Activated CD4-positive, alpha-beta T cell treated with anti-CD3 and anti-CD28 coated beads for 36 hours (primary cell): ENCODE measurements around the gene ANKS3. TPM values are rescaled to one million over a fixed set of nuclear protein-coding genes. Genes with fewer than 3 reads are reported as not detected.
A peak's percentile ranks its signal among the peaks of the same experiment; 100 is the strongest.

Experiments
- ATAC-seq: fragments of 200-7000 bp; cut with Tn5 transposase; one replicate; pipeline ENCODE4 v1.10.0; 2021; ENCODE audit warnings: mild to moderate bottlenecking, moderate library complexity
- CTCF ChIA-PET: fragments of 350-600 bp; sonication (Branson Sonifier 250); formaldehyde crosslinking; loops from one replicate; lab custom pipeline; 2021; ENCODE audit warnings: antibody characterized with exemption; lab: Charles Lee
- POLR2A ChIA-PET: fragments of 350-600 bp; sonication (Branson Sonifier 250); formaldehyde crosslinking; loops from one replicate; lab custom pipeline; 2021; ENCODE audit warnings: antibody characterized with exemption, inconsistent platforms; lab: Charles Lee
- DNase-seq: peaks from one replicate; pipeline ENCODE4 v3.0.0-alpha.2; 2020
- H3K27ac Mint-ChIP-seq: one replicate; pipeline ENCODE4 v1.8.0; 2021; ENCODE audit warnings: mixed read lengths
- H3K27me3 Mint-ChIP-seq: one replicate; pipeline ENCODE4 v1.8.0; 2021; ENCODE audit warnings: mixed read lengths
- H3K36me3 Mint-ChIP-seq: one replicate; pipeline ENCODE4 v1.8.0; 2021; ENCODE audit warnings: low read depth, mixed read lengths
- H3K4me1 Mint-ChIP-seq: one replicate; pipeline ENCODE4 v1.8.0; 2021; ENCODE audit warnings: mixed read lengths
- H3K4me3 Mint-ChIP-seq: one replicate; pipeline ENCODE4 v1.8.0; 2021; ENCODE audit warnings: mild to moderate bottlenecking, moderate library complexity, mixed read lengths
- H3K9me3 Mint-ChIP-seq: one replicate; pipeline ENCODE4 v1.8.0; 2021; ENCODE audit warnings: low read depth, mixed read lengths
- intact Hi-C, 2 experiments: fragments of 100-400 bp; cut with DNase I in 1 of 2; cut with micrococcal nuclease in 1 of 2; formaldehyde crosslinking; loops; one replicate each; pipeline versions ENCODE4 v1.14.2 to v1.15.1; 2022 to 2024; cut with DNase I, micrococcal nuclease
- total RNA-seq, 2 experiments: library from RNA; stranded (reverse); gene quantifications; one replicate each; pipeline ENCODE4 v1.2.3, GENCODE V29; 2021

The ANKS3 gene
- total RNA-seq, 2 experiments from 2014 or later: 12.1 to 14.1 TPM

DNA sequence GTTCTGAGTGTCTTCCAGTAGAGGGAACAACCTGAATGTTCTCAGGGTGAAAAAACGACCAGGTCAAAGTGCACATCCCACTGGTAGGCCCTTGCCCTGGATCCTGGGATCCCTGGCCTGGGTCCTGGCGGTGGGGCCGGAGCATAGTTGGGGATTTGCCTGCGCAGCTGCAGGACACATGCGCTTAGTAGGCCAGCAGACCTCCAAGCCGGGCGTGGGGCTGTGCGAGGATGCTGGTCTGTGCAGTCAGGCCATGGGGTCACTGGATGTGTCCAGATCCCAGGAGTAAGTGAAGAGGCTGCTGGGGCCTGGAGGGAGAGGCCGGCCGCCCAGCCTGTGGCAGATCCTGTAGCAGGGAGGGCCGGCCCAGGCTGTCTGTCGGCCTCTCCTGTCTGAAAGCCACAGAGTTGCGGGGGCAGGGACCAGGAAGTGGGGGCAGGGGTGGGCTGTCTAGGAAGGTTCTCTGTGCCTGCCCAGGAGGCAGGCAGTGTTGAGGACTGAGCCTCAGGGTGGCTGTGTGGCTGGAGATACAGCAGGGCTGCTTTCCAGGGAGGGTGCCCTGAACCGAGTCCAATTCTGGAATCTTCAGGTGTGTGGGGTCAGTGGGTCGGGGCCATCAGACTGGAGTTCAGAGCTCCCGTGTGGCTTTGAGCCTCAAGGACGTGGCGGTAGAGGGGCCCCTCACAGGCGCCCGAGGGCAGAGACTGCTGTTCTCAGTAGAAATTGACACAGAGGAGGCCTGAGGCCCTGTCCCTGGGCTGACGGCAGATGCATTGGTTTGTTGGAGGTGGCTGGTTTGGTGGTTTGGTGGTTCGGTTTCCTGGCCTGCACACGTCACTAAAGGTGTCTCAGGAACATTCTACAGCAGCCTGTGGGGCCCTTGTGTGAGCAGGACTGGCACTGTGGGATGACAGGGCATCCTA lies 57.9 kb downstream of the ANKS3 start:
- ChIA-PET CTCF (interaction anchor here (1.5 kb wide), 1 partner anchor 17 kb away, joined by 6 read pairs; the partner anchor contains the start of gene NUDT16L1), POLR2A (interaction anchor here (0.6 kb wide), 1 partner anchor 31 kb away, joined by 6 read pairs; no protein-coding TSS in a partner anchor)
- Mint-ChIP-seq H3K4me3 (peak overlapping the region; percentile 69), H3K27ac (peak overlapping the region; percentile 99), H3K27me3 (no peaks in the 10 kb centered on the region), H3K9me3 (no peaks in the 10 kb centered on the region), H3K4me1 (peaks cover 23% of the 10 kb centered on the region), H3K36me3 (peaks cover 15% of the 10 kb centered on the region)
- ATAC-seq: peak; percentile 90
- peak; percentile 88 for DNase-seq
- intact Hi-C loops: loop anchor here (1.0 to 5.0 kb wide), 4 partner anchors 17 to 60 kb away; partner anchors contain the start of genes MGRN1 (in 1 of the 2) and NUDT16L1 (in 1 of the 2)

GRCh38 chr16:4674926-4675530 lies 59.0 kb downstream of the ANKS3 start:
- H3K27me3 Mint-ChIP-seq: no peaks in the 10 kb centered on the region
- no peaks in the 10 kb centered on the region for H3K9me3 Mint-ChIP-seq
- ChIA-PET POLR2A (no interaction called here), CTCF (no interaction called here)
- DNase-seq (no peak), ATAC-seq (no peak)
- H3K36me3 Mint-ChIP-seq: peaks cover 15% of the 10 kb centered on the region
- H3K4me3 Mint-ChIP-seq: no peak overlapping the region
- peak overlapping the region; percentile 99 for H3K27ac Mint-ChIP-seq
- H3K4me1 Mint-ChIP-seq: peaks cover 23% of the 10 kb centered on the region
- intact Hi-C loops: loop anchor here in 1 of 2 experiments (5.0 kb wide), 1 partner anchor 48 kb away; no protein-coding TSS in a partner anchor

DNA sequence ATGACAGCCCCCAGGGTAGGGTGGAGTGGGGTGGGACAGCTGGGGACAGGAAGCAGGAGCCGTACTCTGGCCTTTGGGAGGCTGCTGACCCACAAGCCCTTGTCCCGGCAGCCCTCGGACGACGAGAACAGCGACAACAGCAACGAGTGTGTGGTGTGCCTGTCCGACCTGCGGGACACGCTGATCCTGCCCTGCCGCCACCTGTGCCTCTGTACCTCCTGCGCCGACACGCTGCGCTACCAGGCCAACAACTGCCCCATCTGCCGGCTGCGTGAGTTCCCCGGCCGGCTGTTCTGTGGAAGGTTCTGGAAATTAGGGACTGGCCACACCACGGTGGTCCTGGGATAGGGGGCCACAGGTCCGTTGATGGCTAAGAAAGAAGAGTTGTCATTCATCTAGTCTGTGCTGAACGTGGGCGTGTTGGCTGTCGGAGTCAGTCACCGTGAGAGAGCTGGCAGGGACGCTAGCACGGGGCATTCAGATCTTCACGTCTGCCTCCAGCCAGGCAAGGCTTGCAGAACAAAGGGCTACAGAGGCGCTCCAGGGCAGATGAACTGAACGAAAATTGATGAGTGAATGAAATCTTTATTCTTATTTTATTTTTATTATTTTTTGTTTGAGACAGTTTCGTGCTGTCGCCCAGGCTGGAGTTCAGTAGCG lies 60.6 kb downstream of the ANKS3 start:
- H3K36me3 Mint-ChIP-seq: peaks cover 13% of the 10 kb centered on the region
- ChIA-PET CTCF (interaction anchor here (0.7 kb wide), 1 partner anchor 11 kb away, joined by 3 read pairs; no protein-coding TSS in a partner anchor), POLR2A (no interaction called here)
- ATAC-seq (no peak), DNase-seq (no peak)
- H3K9me3 Mint-ChIP-seq: no peaks in the 10 kb centered on the region
- H3K27me3 Mint-ChIP-seq: no peaks in the 10 kb centered on the region
- peaks cover 23% of the 10 kb centered on the region for H3K4me1 Mint-ChIP-seq
- intact Hi-C loops: no loop called here
- no peak overlapping the region for H3K4me3 Mint-ChIP-seq
- no peak overlapping the region for H3K27ac Mint-ChIP-seq

DNA sequence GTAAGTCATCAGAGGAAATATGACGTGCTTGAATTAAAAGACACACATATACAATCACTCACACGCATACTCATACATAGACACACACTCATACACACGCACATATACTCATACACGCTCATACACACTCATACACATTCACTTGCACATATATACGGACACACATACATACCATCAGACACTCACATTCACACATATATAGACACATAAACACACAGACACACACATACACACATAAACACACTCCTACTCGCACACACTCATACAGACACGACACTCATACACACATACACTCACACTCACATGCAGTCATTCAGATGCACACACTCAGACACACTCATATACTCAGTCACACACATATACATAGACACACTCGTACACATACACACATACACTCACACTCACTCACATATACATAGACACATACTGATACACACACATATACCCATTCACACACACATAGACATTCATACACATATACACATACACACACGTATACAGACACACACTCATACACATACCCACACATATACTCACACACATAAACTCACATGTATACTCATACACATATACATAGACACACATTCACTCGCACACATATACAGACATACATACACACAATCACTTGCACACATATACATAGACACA lies 65.6 kb downstream of the ANKS3 start:
- no peak overlapping the region for H3K4me3 Mint-ChIP-seq
- peaks cover 27% of the 10 kb centered on the region for H3K36me3 Mint-ChIP-seq
- no peak overlapping the region for H3K27ac Mint-ChIP-seq
- intact Hi-C loops: no loop called here
- H3K9me3 Mint-ChIP-seq: no peaks in the 10 kb centered on the region
- DNase-seq: no peak
- peaks cover 25% of the 10 kb centered on the region for H3K4me1 Mint-ChIP-seq
- ATAC-seq: no peak
- ChIA-PET POLR2A (no interaction called here), CTCF (no interaction called here)
- no peaks in the 10 kb centered on the region for H3K27me3 Mint-ChIP-seq

DNA sequence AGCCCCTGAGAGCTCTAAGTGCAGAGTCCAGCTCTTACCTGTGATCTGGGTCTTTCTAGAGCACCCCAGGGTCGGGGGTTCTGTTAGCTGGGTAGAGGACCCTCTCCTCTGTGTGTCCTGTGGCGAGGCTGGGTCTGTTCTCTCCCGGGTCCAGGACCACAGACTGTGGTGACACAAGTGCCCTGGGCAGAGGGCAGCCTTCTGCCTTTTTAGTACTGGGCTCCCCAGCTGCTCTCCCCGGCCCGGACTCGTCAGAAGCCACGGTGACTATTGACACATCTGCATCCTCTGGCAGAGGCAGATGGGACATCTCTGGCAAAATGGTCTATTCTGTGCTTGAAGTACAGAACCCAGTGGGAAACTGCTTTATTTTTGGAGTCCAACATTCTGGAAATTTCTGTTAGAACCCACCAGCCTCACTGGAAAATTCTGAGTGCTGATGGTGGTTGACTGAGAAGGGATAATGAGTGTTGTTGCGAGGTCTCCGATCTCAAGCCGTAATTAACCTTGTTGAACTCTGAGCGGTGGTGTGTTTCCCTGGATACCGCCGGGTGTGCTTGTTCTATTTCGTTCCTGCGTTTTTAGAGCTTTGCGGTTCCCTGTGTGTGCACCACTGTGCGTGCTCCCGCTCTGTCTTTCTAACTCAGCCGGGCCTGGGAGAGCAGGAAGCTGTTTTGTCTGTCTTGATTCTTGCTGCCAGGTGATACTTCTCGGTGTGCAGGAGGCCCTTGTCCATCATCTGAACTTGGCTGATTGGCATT lies 66.7 kb downstream of the ANKS3 start:
- intact Hi-C loops: no loop called here
- peaks cover 29% of the 10 kb centered on the region for H3K36me3 Mint-ChIP-seq
- H3K4me1 Mint-ChIP-seq: peaks cover 34% of the 10 kb centered on the region
- no peak overlapping the region for H3K4me3 Mint-ChIP-seq
- H3K27ac Mint-ChIP-seq: no peak overlapping the region
- no peaks in the 10 kb centered on the region for H3K27me3 Mint-ChIP-seq
- ATAC-seq: no peak
- DNase-seq: no peak
- ChIA-PET POLR2A (no interaction called here), CTCF (no interaction called here)
- no peaks in the 10 kb centered on the region for H3K9me3 Mint-ChIP-seq

GRCh38 chr16:4666537-4667202 lies 67.4 kb downstream of the ANKS3 start:
- ATAC-seq: no peak
- ChIA-PET POLR2A (no interaction called here), CTCF (no interaction called here)
- intact Hi-C loops: no loop called here
- Mint-ChIP-seq H3K27me3 (no peaks in the 10 kb centered on the region), H3K9me3 (no peaks in the 10 kb centered on the region), H3K36me3 (peaks cover 27% of the 10 kb centered on the region), H3K27ac (no peak overlapping the region), H3K4me3 (no peak overlapping the region), H3K4me1 (peaks cover 41% of the 10 kb centered on the region)
- DNase-seq: no peak

DNA sequence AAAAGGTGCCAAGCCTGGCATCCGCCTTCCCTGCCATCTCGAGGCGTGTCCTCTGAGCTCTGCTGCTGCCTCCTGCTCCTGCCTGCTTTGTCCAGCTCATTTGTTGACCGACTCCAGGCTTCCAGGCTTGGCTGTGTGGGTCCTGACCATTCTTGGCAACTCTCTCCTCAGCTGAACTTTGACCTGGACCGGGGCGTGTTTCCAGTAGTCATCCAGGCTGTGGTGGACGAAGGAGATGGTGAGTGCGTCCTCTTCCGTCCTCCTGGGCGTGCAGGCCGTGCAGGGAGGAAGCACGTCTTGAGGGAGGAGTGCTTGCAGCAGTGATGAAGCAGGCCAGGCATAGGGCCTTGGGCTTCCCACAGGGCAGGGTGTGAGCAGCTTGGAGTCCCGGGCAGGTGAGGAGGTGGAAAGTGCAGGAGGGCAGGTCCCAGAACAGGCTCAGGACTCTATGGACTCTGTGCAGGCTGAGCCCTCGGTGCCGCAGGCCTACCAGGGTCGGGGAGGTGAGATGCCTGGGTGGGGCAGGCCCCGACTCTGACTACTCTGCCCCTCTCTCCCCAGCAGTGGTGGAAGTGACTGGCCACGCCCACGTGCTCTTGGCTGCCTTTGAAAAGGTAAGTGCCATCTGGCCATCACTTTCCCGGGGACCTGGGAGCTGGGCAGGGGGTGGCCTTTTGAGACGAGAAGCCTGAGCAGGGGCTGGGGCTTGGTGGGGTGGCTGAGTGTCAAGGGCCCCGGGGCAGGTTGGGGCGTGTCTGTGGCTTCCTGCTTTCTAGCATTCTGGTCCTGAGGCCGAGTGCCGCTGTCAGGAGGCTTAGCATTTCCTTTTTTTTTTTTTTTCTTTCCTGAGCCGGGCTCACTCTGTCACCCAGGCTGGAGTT lies 69.3 kb downstream of the ANKS3 start:
- POLR2A ChIA-PET: interaction anchor here (0.6 kb wide), 1 partner anchor 17 kb away, joined by 3 read pairs; no protein-coding TSS in a partner anchor
- CTCF ChIA-PET: interaction anchor here (0.6 to 1.0 kb wide), 3 partner anchors 31 to 147 kb away, joined by 3 to 4 read pairs (median 4); partner anchors contain the start of gene MGRN1
- Mint-ChIP-seq H3K27me3 (no peaks in the 10 kb centered on the region), H3K36me3 (peaks cover 27% of the 10 kb centered on the region), H3K4me3 (peak overlapping the region; percentile 60), H3K4me1 (peaks cover 59% of the 10 kb centered on the region), H3K27ac (peak overlapping the region; percentile 92), H3K9me3 (no peaks in the 10 kb centered on the region)
- peak; percentile 80 for DNase-seq
- intact Hi-C loops: loop anchor here (1.0 to 5.0 kb wide), 2 partner anchors 29 to 37 kb away; partner anchors contain the start of gene NUDT16L1 (in 1 of the 2)
- ATAC-seq: peak; percentile 53

DNA sequence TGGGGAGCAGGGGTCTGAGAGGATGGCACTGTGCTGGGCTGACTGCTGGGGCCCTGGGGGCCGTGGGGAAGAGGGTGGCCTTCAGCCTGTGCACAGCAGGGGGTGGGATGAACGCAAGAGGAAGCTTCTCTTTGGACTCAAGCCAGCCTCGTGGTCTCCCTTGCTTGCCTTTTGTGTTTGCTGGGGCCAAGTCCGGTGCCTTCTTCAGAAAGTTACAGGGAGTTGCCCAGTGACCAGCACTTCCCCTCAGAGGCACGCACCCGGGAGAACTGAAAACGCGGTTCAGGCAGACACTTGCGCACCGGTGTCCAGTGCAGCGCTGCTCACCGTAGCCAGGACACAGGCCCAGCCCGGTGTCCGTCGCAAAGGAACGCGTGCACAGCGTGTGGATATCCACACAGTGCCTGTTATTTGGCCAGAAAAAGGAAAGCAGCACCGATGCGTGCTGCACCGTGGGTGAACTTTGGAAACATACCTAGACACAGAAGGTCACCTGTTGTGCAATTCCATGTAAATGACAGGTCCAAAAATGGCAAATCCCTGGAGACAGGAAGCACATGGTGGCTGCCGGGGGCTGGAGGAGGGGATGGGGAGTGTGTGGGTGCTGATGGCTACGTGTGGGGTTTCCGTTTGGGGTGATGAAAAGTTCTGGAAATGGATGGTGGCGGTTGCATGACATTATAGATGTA lies 70.2 kb downstream of the ANKS3 start:
- peaks cover 68% of the 10 kb centered on the region for H3K4me1 Mint-ChIP-seq
- DNase-seq: peak; percentile 21

DNA sequence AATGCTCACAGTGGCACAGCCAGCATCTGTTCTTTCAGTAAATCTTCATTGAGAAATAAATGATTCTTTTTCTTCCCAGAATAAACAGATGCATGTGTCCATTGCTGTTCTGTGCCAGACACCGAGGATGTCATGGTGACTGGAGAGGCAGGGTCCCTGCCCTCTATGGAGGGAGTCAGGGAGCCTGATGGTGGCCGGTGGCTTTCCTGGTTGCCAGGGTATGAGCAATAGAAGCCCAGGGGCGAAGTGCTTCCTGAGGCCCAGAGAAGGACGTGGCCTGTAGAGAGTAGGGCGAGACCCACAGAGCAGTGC lies 70.7 kb downstream of the ANKS3 start:
- DNase-seq (no peak), ATAC-seq (no peak)
- Mint-ChIP-seq H3K9me3 (no peaks in the 10 kb centered on the region), H3K36me3 (peaks cover 27% of the 10 kb centered on the region), H3K4me1 (peaks cover 73% of the 10 kb centered on the region), H3K4me3 (peak overlapping the region; percentile 31), H3K27me3 (no peaks in the 10 kb centered on the region), H3K27ac (peak overlapping the region; percentile 92)
- intact Hi-C loops: loop anchor here in 1 of 2 experiments (5.0 kb wide), 1 partner anchor 36 kb away; no protein-coding TSS in a partner anchor
- ChIA-PET POLR2A (interaction anchor here (0.6 kb wide), 1 partner anchor 48 kb away, joined by 3 read pairs; no protein-coding TSS in a partner anchor), CTCF (no interaction called here)

More for the DNA sequence above, 70.2 kb downstream of the ANKS3 start:
- Mint-ChIP-seq H3K4me3 (peak overlapping the region; percentile 60), H3K36me3 (peaks cover 27% of the 10 kb centered on the region), H3K27ac (peak overlapping the region; percentile 92), H3K9me3 (no peaks in the 10 kb centered on the region), H3K27me3 (no peaks in the 10 kb centered on the region)
- ChIA-PET CTCF (interaction anchor here (0.6 kb wide), 1 partner anchor 39 kb away, joined by 4 read pairs; the partner anchor contains the start of gene MGRN1), POLR2A (interaction anchor here (0.6 kb wide), 2 partner anchors 18 to 48 kb away, joined by 3 read pairs; no protein-coding TSS in a partner anchor)
- no peak for ATAC-seq
- intact Hi-C loops: loop anchor here in 1 of 2 experiments (5.0 kb wide), 1 partner anchor 37 kb away; no protein-coding TSS in a partner anchor
